HepG2 (cell line): ENCODE data around the gene HDAC5. TPM values are rescaled to one million over a fixed set of nuclear protein-coding genes. Genes with fewer than 3 reads are reported as not detected.
A peak's percentile ranks its signal among the peaks of the same experiment; 100 is the strongest.

ENCODE experiments used
- AKNA ChIP-seq: sonication (generic); formaldehyde crosslinking; IDR thresholded peaks from 2 replicates; pipeline ENCODE4 v1.4.0; 2020; ENCODE audit warnings: missing genetic modification reagents, borderline replicate concordance
- ETS1 ChIP-seq: sonication (generic); formaldehyde crosslinking; IDR thresholded peaks from 2 replicates; pipeline ENCODE4 v1.4.0; 2020; ENCODE audit warnings: missing genetic modification reagents
- JDP2 ChIP-seq: sonication (generic); formaldehyde crosslinking; IDR thresholded peaks from 2 replicates; pipeline ENCODE4 v1.8.1; 2022; ENCODE audit warnings: missing genetic modification reagents, borderline replicate concordance
- MATR3 ChIP-seq: sonication (generic); formaldehyde crosslinking; IDR thresholded peaks from 2 replicates; pipeline ENCODE4 v1.4.0; 2020; ENCODE audit warnings: missing genetic modification reagents
- MTF2 ChIP-seq: sonication (generic); formaldehyde crosslinking; IDR thresholded peaks from 2 replicates; pipeline ENCODE4 v1.5.0; 2020; ENCODE audit warnings: missing genetic modification reagents, borderline replicate concordance
- TEF ChIP-seq: sonication (generic); formaldehyde crosslinking; IDR thresholded peaks from 2 replicates; pipeline ENCODE4 v1.5.0; 2020; ENCODE audit warnings: missing genetic modification reagents
- TERF1 ChIP-seq: sonication (generic); formaldehyde crosslinking; IDR thresholded peaks from 2 replicates; pipeline ENCODE4 v1.8.0; 2022; ENCODE audit warnings: mild to moderate bottlenecking, missing genetic modification reagents, moderate library complexity
- TP53 ChIP-seq: sonication (generic); formaldehyde crosslinking; conservative IDR thresholded peaks from 2 replicates; pipeline ENCODE4 v1.4.0; 2020; ENCODE audit warnings: missing genetic modification reagents
- ZEB1 ChIP-seq: IDR thresholded peaks from 2 replicates; pipeline ENCODE4 v1.6.1; 2012; ENCODE audit warnings: mild to moderate bottlenecking, low read depth, inconsistent platforms; ENCODE audit not compliant: insufficient replicate concordance
- ZFP82 ChIP-seq: sonication (generic); formaldehyde crosslinking; IDR thresholded peaks from 2 replicates; pipeline ENCODE4 v1.5.1; 2020; ENCODE audit warnings: mild to moderate bottlenecking, missing genetic modification reagents, borderline replicate concordance
- ZNF329 ChIP-seq: sonication (generic); formaldehyde crosslinking; IDR thresholded peaks from 2 replicates; pipeline ENCODE4 v1.9.0; 2021; ENCODE audit warnings: low read depth, mild to moderate bottlenecking, missing genetic modification reagents
- ZNF331 ChIP-seq: sonication (generic); formaldehyde crosslinking; IDR thresholded peaks from 2 replicates; pipeline ENCODE4 v1.4.0; 2020; ENCODE audit warnings: missing genetic modification reagents
- ZNF510 ChIP-seq: sonication (generic); formaldehyde crosslinking; IDR thresholded peaks from 2 replicates; pipeline ENCODE4 v1.4.0; 2020; ENCODE audit warnings: low read depth, mild to moderate bottlenecking, missing genetic modification reagents
- ZNF609 ChIP-seq: sonication (generic); formaldehyde crosslinking; IDR thresholded peaks from 2 replicates; pipeline ENCODE4 v1.4.0; 2020; ENCODE audit warnings: mild to moderate bottlenecking, missing genetic modification reagents, borderline replicate concordance
- ZNF709 ChIP-seq: sonication (generic); formaldehyde crosslinking; IDR thresholded peaks from 2 replicates; pipeline ENCODE4 v1.5.0; 2020; ENCODE audit warnings: mild to moderate bottlenecking, missing genetic modification reagents
- ZNF737 ChIP-seq: sonication (generic); formaldehyde crosslinking; IDR thresholded peaks from 2 replicates; pipeline ENCODE4 v1.5.0; 2020; ENCODE audit warnings: missing genetic modification reagents, mild to moderate bottlenecking, borderline replicate concordance
- polyA plus RNA-seq, 8 experiments: library from polyadenylated mRNA; depleted of rRNA in 3 of 8; stranded (reverse) in 7 of 8; unstranded in 1 of 8; fragments of >200 nt; fragmentation: Illumina TruSeq in 4 of 8; extraction: Trizol in 4 of 8; gene quantifications; 2 replicates each; pipeline versions ENCODE4 v1.2.1 to v1.2.3, GENCODE V29; 2011 to 2016; ENCODE audit warnings: low read depth in 4 of 8, missing spikeins in 1 of 8, mixed read lengths in 1 of 8; ENCODE audit not compliant: insufficient read depth in 1 of 8
- total RNA-seq, 5 experiments: library from RNA; depleted of rRNA; stranded (reverse); fragments of >200 nt; fragmentation: Illumina TruSeq; extraction: Trizol; gene quantifications; 2 replicates each; pipeline ENCODE4 v1.2.3, GENCODE V29; 2016; ENCODE audit warnings: low read depth in 1 of 5

HDAC5 gene
- total and polyA plus RNA-seq, 2 of the 13 experiments (the other 11 are each of a cell fraction or from before 2014, with no cell fraction given) = 46.4 to 85.4 TPM

- peak; percentile 5; the same call in 1 of the 2 replicates for TF ChIP-seq ZNF609 (CRISPR knock-in tag)
- 0 out of 2 replicates have a peak, but pooled peaks have one; percentile 8 for TF ChIP-seq ZNF510 (CRISPR knock-in tag)
- no peak for TF ChIP-seq TEF
- TF ChIP-seq ZNF709 (CRISPR knock-in tag) = no peak
- no peak for TF ChIP-seq TERF1 (CRISPR knock-in tag)
- no peak for TF ChIP-seq TP53 (CRISPR knock-in tag)
- no peak for TF ChIP-seq ZFP82 (CRISPR knock-in tag)
- no peak for TF ChIP-seq MTF2 (CRISPR knock-in tag)
- 0 out of 2 replicates have a peak, but pooled peaks have one; percentile 1 for TF ChIP-seq ZNF331 (CRISPR knock-in tag)
- TF ChIP-seq JDP2 (CRISPR knock-in tag) = no peak
- TF ChIP-seq ZEB1 = peak; percentile 5
- TF ChIP-seq ETS1 = 0 out of 2 replicates have a peak, but pooled peaks have one; percentile 41
- no peak; the same call in 1 of the 2 replicates for TF ChIP-seq ZNF329 (CRISPR knock-in tag)
- TF ChIP-seq AKNA (CRISPR knock-in tag) = no peak
- no peak for TF ChIP-seq MATR3 (CRISPR knock-in tag)
- no peak for TF ChIP-seq ZNF737 (CRISPR knock-in tag)
Observed at GRCh38 chr17:44071198-44071520, 52.3 kb downstream of the HDAC5 start (continued).
